Mononuclear cell (primary cell): Measurements from ENCODE around the gene UTP18. TPM values are rescaled to one million over a fixed set of nuclear protein-coding genes. Genes with fewer than 3 reads are reported as not detected.
"Not testable (repeated sequence)": the region's sequence is repeated elsewhere in the genome, so short reads cannot be mapped to it uniquely, and the experiment has no call there.

Experiments used
- H3K27me3 ChIP-seq: 2 replicates; pipeline ENCODE4 v1.6.0; 2011; ENCODE audit warnings: low read length, control low read depth; ENCODE audit not compliant: insufficient read depth
- H3K4me1 ChIP-seq: 2 replicates; pipeline ENCODE4 v1.5.1; 2011; ENCODE audit warnings: mild to moderate bottlenecking, low read length, control low read depth; ENCODE audit not compliant: insufficient read depth
- H3K4me3 ChIP-seq: 2 replicates; pipeline ENCODE4 v1.5.1; 2011; ENCODE audit warnings: mild to moderate bottlenecking, low read length, moderate library complexity
- H3K9me3 ChIP-seq: 2 replicates; pipeline ENCODE4 v1.5.1; 2011; ENCODE audit warnings: low read depth, mild to moderate bottlenecking, control low read depth, low read length
- total RNA-seq: library from RNA; depleted of rRNA; stranded (reverse); fragments of >200 nt; gene quantifications from one replicate; pipeline ENCODE4 v1.2.3, GENCODE V29; 2012

Gene UTP18
- total RNA-seq, 1 donor, result 57.6 TPM

GRCh38 chr17:51279183-51279582, 18.8 kb downstream of the UTP18 start:
- Histone ChIP-seq H3K4me1 (no peaks in the 10 kb centered on the region), H3K4me3 (no peak overlapping the region), H3K27me3 (no peaks in the 10 kb centered on the region), H3K9me3 (no peaks in the 10 kb centered on the region)

GRCh38 chr17:51287412-51287811, 27.1 kb downstream of the UTP18 start:
- H3K9me3 ChIP-seq, result no peaks in the 10 kb centered on the region
- no peaks in the 10 kb centered on the region for H3K4me1 ChIP-seq
- H3K4me3 ChIP-seq, result no peak overlapping the region
- H3K27me3 ChIP-seq, result no peaks in the 10 kb centered on the region

- no peaks in the 10 kb centered on the region for H3K4me1 ChIP-seq
- no peak overlapping the region for H3K4me3 ChIP-seq
- H3K9me3 ChIP-seq, result no peaks in the 10 kb centered on the region
- H3K27me3 ChIP-seq, result no peaks in the 10 kb centered on the region
Observed at GRCh38 chr17:51289696-51290111, 29.4 kb downstream of the UTP18 start.

GRCh38 chr17:51294338-51294737, 34.0 kb downstream of the UTP18 start:
- H3K27me3 ChIP-seq, H3K4me3 ChIP-seq, H3K9me3 ChIP-seq, H3K4me1 ChIP-seq: not testable (repeated sequence)

GRCh38 chr17:51298508-51299371, 38.4 kb downstream of the UTP18 start:
- H3K9me3 ChIP-seq, result no peaks in the 10 kb centered on the region
- no peaks in the 10 kb centered on the region for H3K27me3 ChIP-seq
- no peak overlapping the region for H3K4me3 ChIP-seq
- no peaks in the 10 kb centered on the region for H3K4me1 ChIP-seq

- Histone ChIP-seq H3K9me3 (no peaks in the 10 kb centered on the region), H3K27me3 (no peaks in the 10 kb centered on the region), H3K4me3 (no peak overlapping the region), H3K4me1 (no peaks in the 10 kb centered on the region)
Observed at GRCh38 chr17:51299859-51300258, 39.5 kb downstream of the UTP18 start.

GRCh38 chr17:51305182-51305581, 44.8 kb downstream of the UTP18 start:
- H3K4me3 ChIP-seq, result no peak overlapping the region
- no peaks in the 10 kb centered on the region for H3K27me3 ChIP-seq
- H3K4me1 ChIP-seq, result no peaks in the 10 kb centered on the region
- no peaks in the 10 kb centered on the region for H3K9me3 ChIP-seq

GRCh38 chr17:51312003-51312402, 51.7 kb downstream of the UTP18 start:
- H3K4me3 ChIP-seq, H3K27me3 ChIP-seq, H3K4me1 ChIP-seq, H3K9me3 ChIP-seq: not testable (repeated sequence)

- no peaks in the 10 kb centered on the region for H3K4me1 ChIP-seq
- H3K9me3 ChIP-seq, result peaks cover 14% of the 10 kb centered on the region
- no peak overlapping the region for H3K4me3 ChIP-seq
- H3K27me3 ChIP-seq, result no peaks in the 10 kb centered on the region
Observed at GRCh38 chr17:51319186-51319585, 58.8 kb downstream of the UTP18 start.

GRCh38 chr17:51322390-51323029, 62.2 kb downstream of the UTP18 start:
- Histone ChIP-seq H3K4me1 (no peaks in the 10 kb centered on the region), H3K9me3 (peaks cover 5% of the 10 kb centered on the region), H3K4me3 (no peak overlapping the region), H3K27me3 (no peaks in the 10 kb centered on the region)

- H3K4me1 ChIP-seq, result no peaks in the 10 kb centered on the region
- H3K9me3 ChIP-seq, result no peaks in the 10 kb centered on the region
- no peaks in the 10 kb centered on the region for H3K27me3 ChIP-seq
- H3K4me3 ChIP-seq, result no peak overlapping the region
Observed at GRCh38 chr17:51325471-51325870, 65.1 kb downstream of the UTP18 start.

GRCh38 chr17:51330861-51331503, 70.6 kb downstream of the UTP18 start:
- H3K9me3 ChIP-seq, H3K27me3 ChIP-seq, H3K4me1 ChIP-seq, H3K4me3 ChIP-seq: not testable (repeated sequence)

GRCh38 chr17:51335006-51335590, 74.8 kb downstream of the UTP18 start:
- Histone ChIP-seq H3K4me3 (no peak overlapping the region), H3K27me3 (no peaks in the 10 kb centered on the region), H3K4me1 (no peaks in the 10 kb centered on the region), H3K9me3 (no peaks in the 10 kb centered on the region)

- no peak overlapping the region for H3K4me3 ChIP-seq
- no peaks in the 10 kb centered on the region for H3K4me1 ChIP-seq
- H3K9me3 ChIP-seq, result no peaks in the 10 kb centered on the region
- no peaks in the 10 kb centered on the region for H3K27me3 ChIP-seq
Observed at GRCh38 chr17:51335883-51336822, 75.8 kb downstream of the UTP18 start.
